HS-5 (cell line): ENCODE data around the gene WWP2.

Experiments used
- DNase-seq: peaks from one replicate; pipeline ENCODE4 v3.0.0-alpha.2; 2012; ENCODE audit warnings: low read depth

Gene WWP2

DNA sequence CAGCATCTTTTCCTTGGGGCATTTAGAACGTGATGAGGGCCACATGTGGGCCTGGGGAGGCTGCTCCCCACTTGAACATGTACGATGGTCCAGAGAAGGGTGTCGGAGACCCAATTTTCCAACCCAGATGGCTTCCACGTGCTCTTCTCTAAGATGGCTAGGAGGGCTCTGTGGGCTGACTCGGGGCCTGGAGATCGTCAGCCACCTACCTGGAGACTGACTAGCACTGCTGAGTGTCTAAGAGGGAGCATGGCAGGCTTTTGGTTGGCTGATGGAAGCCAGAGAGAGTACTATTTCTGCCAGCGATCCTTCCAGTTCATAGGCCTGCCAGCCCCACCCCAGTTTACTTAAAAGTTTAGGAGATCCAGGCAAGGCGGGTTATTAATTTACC, 128.8 kb downstream of the WWP2 start:
- DNase-seq = no peak

DNA sequence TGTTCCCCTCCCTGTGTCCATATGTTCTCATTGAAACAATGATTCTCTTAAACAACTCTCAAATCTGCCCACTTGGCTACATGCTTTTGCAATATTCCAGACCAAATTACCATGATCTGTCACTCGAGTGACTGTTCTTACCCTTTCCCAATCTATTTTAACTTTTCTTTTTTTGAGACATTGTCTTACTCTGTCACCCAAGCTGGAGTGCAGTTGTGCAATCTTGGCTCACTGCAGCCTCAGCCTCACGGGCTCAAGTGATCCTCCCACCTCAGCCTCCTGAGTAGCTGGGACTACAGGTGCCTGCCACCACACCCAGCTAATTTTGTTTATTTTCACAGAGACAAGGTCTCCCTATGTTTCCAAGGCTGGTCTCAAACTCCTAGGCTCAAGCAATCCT, 130.2 kb downstream of the WWP2 start:
- DNase-seq = no peak

- no peak for DNase-seq
Observed at GRCh38 chr16:69893106-69893505, 131.0 kb downstream of the WWP2 start.

GRCh38 chr16:69894676-69895075, 132.5 kb downstream of the WWP2 start:
- no peak for DNase-seq

DNA sequence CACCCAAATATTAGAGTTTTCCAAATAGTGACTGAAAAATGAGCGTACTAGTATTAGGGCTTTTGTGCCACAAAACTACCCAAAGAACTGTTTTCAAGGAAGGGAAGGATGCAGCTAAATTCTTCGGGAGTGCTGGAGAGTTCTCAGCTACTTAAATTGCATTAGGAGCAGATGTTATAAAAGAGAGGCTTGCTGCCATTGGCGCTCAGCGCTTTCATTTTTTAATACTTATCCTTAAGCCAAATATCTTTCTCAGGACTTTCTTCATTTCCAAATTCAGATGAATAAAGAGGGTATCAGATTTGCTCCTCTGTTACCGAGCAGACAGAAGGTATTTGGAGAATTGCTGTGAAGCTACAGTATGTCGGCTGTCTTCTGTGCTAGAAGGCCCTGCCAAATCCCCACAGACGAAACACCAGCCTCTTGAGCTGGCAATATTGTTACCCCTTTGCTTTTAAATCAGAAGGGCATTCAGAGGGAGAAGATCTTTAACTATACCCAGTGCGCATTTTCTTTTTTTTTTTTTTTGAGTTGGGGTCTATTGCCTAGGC, 141.8 kb downstream of the WWP2 start:
- no peak for DNase-seq

DNA sequence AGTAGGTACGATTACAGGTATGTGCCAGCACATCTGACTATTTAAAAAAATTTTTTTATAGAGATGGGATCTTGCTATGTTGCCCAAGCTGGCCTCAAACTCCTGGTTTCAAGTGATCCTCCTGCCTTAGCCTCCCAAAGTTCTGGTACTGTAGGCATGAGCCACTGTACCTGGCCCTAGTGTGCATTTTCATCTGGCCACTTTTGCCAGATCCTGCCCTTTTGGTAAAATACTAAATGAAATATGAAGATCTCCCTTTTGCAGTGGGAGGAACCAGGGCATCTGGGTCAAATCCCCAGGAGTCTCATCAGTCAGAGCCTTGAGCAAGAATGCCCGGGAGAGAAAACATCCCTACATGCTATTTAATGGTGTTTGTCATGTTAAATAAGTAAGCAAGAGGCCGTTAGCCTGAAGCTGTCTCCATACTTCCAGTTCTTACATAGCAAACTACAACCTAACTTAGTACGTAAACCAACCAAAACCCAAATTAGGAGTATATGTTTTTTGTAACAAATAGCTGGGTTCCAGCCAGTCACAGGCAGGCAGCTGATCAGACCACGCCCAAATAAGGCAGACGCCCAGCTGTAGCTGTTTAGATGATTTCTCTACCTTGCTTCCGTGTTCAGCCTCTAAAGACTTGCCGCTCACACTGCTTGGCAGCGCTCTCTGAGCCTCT, 142.5 kb downstream of the WWP2 start:
- DNase-seq = no peak

DNA sequence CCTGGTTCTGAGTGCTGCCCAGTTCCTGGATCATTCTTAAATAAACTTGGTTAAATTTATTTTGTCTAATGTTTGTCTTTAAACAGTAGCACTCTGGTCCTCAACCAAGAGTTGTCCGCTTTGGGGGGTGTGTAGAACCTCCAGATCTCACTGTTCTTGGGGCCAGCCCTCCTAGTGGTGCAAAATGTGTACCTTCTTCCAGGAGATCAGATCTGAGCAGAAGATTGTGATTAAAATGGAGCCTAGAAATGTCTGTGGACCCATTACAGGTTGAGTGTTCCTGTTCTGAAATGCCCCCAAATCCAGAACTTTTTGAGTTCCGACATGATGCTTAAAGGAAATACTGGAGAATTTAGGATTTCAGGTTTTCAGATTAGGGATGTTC, 143.0 kb downstream of the WWP2 start:
- no peak for DNase-seq

- DNase-seq = peak; percentile 38
Observed at GRCh38 chr16:69906838-69907401, 144.8 kb downstream of the WWP2 start.

DNA sequence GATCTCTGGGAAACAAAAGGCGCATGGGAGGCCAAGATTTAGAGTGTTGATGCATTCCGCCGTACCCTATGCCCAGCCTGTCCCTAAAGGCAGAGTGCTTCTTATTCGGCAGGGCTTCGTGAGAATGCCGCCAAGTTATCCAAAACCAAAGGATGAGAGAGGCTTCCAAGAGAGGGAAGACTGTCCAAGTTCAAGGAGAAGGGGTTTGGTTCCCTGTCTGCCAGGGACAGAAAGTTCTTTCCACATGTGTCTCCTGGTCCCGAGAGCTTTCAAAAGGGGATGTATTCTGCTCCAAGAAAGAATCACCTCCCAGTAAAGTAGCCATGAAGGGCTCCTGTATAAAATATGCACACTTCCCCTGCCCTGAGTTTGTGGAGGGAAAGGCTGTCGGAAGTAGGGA, 146.9 kb downstream of the WWP2 start:
- no peak for DNase-seq

- DNase-seq = no peak
Observed at GRCh38 chr16:69909760-69910159, 147.6 kb downstream of the WWP2 start.

DNA sequence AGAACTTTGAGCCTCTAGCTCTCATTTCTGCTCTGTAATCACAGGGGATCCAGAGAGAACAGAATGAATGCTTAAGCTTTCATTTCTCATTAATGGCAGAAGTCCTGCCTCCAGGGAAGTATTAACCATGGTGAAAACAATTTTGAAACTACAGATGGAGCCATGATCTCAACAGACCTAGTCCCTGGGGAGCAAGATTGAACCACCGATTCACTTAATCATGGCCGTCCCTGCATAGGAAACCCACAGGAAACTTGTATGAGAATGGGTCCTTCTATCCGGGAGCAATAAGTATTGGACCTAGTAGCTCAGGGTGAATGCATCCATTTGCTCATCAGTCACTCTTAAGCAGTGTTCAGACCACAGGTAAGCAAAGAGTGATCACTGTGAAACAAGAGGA, 148.8 kb downstream of the WWP2 start:
- DNase-seq = no peak

GRCh38 chr16:69916462-69916861, 154.3 kb downstream of the WWP2 start:
- no peak for DNase-seq

- DNase-seq = no peak
Observed at GRCh38 chr16:69917311-69917710, 155.2 kb downstream of the WWP2 start.

DNA sequence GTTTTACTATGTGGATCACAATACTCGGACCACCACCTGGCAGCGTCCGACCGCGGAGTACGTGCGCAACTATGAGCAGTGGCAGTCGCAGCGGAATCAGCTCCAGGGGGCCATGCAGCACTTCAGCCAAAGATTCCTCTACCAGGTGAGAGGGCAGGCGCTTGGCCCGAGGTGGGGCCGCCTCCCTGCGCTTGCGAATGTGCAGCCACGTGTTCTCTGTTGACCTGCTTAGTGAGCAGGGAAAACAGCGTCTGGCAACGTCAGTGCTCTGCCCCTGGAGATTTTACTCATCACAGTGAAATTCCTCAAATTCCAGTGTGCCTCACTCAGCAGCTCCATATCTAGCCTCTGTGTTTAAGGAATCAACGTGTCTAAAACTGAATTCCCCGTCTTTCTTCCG, 155.6 kb downstream of the WWP2 start:
- peak; percentile 95 for DNase-seq

- no peak for DNase-seq
Observed at GRCh38 chr16:69918241-69918640, 156.1 kb downstream of the WWP2 start.

DNA sequence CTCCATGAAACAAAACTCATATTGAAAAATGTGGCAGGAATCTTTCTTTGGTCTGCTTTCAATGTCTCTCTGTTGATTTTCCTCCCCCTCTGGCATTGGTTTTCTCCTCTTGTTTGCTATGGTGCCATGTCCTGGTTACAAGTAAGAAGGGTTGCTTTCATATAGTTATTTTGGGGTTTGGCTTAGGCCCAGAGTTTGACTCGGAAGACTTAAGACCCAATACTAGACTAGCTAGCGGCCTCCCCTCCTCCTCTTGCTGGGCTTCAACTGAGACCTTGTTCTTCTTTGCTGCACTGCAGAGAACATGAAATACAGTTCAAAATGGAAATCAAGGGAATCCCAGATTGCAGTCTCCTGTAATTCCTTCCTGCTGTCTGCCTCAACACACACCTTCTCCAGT, 159.0 kb downstream of the WWP2 start:
- DNase-seq = no peak

- no peak for DNase-seq
Observed at GRCh38 chr16:69922200-69922599, 160.1 kb downstream of the WWP2 start.

- no peak for DNase-seq
Observed at GRCh38 chr16:69924041-69924775, 162.1 kb downstream of the WWP2 start.

DNA sequence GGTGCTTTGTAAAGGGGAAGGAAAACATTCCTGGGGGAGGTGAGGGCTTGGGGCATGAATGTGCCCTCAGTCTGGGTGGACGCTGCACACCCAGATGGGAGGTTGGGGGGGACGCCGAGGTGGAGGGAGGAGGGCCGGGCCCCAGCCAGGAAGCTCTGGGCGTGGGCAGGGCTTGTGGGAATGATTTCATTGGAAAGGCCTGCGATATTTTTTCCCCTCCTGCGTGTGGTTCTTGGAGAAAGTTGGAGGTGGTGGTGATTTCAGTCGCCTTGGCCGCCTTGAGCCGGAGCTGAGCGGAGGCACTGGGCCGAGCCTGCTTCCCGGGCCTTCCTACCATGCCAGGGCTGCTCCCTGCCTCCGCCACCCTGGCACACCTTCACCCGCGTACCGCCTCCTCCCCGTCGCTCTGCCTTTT, 162.7 kb downstream of the WWP2 start:
- peak; percentile 48 for DNase-seq

DNA sequence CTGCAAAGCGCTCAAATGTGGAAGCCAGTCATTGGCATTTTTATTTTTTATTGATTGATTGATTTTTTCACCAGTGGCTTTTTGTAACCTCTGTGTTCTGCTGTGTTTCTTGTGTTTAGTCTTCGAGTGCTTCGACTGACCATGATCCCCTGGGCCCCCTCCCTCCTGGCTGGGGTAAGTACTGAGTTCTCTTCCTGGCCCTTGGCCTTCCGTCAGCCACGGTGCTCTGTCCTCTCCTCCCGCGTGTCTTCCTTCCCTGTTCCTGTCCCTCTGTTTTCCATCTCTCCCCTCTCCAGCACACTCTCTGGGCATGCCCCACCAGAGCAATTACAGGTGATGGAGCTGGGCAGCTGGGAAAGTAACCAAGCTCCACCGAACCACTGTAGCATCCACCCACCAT, 163.2 kb downstream of the WWP2 start:
- no peak for DNase-seq

GRCh38 chr16:69926241-69926640, 164.1 kb downstream of the WWP2 start:
- no peak for DNase-seq

DNA sequence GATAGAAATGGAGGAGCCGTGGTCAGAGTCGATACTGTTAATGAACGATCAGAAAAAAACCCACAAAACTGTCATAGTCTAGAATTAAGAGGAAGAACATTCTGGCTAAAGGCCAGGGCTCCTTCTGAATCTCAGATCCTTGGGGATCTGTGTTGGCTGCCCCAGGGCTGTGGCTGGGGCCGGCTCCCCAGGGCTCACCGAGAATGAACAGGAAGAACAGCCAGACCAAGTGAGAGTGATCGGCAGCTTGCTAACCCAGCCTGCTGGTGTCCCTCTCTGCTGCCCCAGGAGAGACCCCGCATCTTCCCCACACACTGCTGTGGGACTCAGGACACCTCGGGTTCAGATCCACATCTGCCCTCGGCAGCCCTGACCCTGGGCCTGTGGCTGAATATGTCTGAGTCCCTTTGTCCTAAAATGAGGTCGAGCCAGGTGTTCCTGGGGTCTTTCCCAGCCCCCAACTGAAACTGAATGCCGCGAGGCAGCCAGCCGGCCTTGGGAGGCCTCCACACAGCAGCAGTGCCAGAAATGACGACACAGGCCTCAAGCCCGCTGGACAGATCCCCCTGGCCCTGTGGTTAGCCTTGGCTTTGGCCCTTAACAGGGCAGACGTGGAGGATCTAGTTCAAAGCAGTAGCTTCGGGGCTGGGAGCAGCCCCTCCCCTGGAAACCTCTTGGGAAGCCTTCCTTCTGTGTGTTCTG, 165.1 kb downstream of the WWP2 start:
- DNase-seq = no peak
